Activated gamma-delta T cell treated with Interleukin-2 at 50 U/mL for 16 hours (primary cell): ENCODE results near the gene RABEPK.
"Not testable (repeated sequence)": the region's sequence is repeated elsewhere in the genome, so short reads cannot be mapped to it uniquely, and the experiment has no call there.

Experiments
- DNase-seq: peaks from one replicate; pipeline ENCODE4 v3.0.0-alpha.2; 2020

Gene RABEPK

DNA sequence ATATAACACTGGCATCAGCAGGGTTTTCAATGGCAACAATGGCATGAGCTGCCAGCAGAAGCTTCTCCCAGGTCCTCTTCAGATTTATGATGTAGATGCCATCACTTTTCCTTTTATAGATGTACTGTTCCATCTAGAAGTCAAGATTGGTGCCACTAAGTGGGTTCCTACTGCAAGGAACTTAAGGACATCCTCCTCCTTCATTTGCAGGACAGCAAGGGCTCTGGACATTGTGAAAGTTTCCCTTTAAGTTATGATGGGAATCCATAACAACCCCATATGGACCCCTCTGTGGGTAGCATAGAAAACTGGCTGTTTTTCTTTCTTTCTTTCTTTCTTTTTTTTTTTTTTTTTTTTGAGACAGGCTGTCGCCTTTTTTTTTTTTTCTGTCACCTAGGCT lies 4.8 kb upstream of the RABEPK start:
- DNase-seq, result not testable (repeated sequence)

DNA sequence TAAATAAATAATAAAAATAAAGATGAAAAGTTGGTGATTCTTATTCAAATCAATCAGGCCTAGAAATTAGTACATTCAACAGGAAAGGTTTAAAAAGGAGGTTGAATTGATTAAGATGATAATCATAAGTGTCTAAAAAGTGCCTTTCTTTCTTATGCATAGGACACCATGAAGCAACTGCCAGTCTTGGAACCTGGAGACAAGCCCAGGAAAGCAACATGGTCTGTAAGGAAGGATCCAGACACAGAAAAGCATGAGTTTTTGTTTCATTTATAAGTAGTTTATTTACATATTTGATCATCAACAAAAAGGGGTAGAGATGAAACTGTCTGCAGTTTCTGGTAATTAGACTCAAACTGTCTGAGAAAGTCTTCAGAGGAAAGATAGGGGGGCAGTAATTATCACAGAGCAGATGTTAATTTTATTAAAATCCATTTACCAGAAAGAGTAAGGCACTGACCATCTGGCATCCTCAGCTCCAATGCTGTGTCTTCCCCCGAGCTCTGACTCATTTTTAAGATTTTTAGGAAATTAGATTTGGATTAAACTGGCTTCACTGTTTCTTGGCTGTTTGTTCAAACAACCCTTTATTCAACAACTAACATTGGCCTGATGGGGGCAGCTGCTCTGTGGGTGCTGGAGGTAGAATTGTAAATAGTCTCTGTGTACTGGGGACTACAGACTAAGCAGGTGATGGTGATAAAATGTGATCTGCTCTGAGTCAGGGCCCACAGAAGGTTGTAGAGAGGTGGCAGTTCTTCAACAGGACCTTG lies 2.7 kb downstream of the RABEPK start:
- DNase-seq, result no peak

DNA sequence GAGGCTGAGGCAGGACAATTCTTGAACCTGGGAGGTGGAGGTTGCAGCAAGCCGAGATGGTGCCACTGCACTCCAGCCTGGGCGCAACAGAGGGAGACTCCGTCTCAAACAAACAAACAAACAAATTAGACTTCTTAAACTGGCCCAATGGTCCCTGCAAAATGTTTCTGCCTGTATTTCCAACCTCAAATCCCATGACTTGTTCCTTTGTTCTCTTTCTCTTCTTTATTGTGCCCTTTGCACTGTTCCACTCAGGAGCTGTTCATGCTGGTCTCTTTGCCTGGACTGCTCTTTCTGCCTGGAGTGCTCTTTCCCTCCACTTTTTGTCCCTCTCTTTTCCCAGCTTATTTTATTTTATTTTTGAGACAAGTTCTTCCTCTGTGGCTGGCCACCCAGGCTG lies 4.1 kb downstream of the RABEPK start:
- no peak for DNase-seq

DNA sequence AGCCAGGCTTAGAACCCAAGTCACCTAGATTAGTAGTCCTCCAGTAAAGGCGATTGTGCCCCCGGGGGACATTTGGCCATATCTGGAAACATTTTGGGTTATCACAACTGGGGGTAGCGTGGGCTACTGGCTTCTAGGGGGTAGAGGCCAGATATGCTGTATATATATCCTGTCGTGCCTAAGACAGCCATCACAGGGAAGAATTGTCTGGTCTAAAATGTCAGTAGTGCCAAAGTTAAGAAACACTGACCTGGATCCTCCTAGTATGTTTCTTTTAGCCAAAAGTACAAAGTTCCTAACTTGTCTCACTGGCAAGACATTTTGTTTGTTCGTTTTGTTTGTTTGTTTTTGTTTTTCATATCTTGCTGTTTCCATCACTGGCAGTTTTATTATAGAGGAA lies 13.8 kb downstream of the RABEPK start:
- DNase-seq, result no peak

DNA sequence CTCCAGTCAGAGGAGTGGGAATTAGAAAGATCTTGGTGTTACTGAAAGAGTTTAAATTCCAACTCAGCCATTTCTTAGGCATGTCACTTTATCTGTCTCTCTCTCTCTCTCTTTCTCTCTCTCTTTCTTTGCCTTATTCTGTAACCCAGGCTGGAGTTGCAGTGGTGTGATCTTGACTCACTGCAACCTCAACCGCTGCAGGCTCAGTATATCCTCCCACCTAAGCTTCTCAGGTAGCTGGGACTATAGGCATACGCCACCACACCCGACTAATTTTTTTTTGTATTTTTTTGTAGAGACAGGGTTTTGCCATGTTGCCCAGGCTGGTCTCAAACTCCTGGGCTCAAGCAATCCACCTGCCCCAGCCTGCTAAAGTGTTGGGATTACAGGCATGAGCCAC lies 18.3 kb downstream of the RABEPK start:
- no peak for DNase-seq

DNA sequence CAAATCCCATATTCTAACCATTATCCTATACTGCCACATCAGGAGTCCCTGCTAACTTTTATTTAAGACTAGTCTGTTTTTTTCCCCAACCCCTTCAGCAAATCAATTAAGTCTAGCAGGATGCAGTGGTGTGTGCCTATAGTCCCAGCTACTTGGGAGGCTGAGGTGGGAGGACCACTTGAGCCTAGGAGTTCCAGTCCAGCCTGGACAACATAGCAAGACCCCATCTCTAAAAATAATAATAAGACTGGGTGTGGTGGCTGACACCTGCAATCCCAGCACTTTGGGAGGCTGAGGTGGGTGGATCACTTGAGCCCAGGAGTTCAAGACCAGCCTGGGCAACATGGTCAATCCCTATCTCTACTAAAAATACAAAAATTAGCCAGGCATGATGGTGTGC lies 24.5 kb downstream of the RABEPK start:
- not testable (repeated sequence) for DNase-seq

DNA sequence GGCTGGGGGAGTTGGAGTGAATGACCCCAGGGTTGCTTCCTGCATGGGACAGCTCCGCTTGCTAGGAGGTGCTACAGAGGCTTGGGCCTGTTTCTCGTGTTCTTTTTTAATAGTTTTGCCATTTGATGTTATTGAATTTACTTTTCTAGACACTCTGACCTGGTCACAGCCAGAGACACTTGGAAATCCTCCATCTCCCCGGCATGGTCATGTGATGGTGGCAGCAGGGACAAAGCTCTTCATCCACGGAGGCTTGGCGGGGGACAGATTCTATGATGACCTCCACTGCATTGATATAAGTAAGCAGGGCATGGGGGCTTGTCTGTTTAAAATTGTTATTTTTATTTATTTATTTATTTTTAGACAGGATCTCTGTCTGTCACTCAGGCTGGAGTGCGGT lies 27.4 kb downstream of the RABEPK start:
- no peak for DNase-seq

DNA sequence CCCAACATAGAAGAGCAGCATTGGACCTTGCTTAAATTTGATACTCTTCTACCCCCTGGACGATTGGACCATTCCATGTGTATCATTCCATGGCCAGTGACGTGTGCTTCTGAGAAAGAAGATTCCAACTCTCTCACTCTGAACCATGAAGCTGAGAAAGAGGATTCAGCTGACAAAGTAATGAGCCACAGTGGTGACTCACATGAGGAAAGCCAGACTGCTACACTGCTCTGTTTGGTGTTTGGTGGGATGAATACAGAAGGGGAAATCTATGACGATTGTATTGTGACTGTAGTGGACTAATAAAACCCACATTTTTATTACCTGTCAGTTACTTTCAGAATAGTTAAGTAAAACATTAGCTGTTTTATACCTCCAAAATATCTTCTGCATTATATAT lies 33.3 kb downstream of the RABEPK start:
- no peak for DNase-seq

DNA sequence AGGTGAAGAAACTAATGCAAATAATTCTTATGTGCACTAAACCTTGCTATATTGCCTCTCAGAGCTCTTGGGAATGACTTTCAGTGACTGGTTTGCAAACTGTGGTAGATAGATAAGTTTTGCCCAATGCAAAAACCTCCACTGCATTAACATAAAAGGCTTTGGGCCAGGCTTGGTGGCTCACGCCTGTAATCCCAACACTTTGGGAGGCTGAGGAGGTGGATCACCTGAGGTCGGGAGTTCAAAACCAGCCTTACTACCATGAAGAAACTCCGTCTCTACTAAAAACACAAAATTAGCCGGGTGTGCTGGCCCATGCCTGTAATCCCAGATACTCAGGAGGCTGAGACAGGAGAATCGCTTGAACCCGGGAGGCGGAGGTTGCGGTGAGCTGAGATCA lies 33.8 kb downstream of the RABEPK start:
- DNase-seq, result not testable (repeated sequence)

DNA sequence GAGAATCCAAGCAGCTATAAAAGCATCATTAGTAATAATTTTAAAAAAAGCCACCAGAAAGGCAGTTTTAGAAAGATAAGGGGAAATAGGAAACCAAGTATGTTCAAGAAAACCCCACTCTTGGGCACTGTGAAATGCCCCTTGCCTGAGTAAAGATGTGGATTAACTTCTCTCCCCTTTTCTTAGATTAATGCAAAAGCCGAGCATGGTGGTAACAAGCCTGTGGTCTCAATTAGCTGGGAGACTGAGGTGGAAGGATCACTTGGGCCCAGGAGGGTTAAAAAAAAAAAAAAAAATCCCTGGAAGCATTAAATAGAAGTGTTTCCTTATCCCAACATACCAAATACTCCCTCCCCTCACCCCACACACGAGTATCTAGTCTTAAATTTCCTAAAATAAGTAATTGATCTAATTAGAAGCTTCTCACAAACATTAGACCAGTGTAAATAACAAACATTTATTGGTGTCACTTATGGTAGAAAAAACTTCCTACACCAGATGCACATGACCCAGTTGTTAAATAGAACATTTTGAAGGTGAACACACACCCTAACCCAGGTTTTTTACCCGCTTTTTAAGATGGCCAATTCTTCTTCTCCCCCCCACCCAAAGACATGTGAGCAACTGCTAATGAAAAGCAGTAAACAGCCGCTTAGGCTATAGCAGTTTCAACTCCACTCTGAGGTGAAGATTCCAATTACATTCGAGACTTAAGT lies 35.6 kb downstream of the RABEPK start:
- no peak for DNase-seq

DNA sequence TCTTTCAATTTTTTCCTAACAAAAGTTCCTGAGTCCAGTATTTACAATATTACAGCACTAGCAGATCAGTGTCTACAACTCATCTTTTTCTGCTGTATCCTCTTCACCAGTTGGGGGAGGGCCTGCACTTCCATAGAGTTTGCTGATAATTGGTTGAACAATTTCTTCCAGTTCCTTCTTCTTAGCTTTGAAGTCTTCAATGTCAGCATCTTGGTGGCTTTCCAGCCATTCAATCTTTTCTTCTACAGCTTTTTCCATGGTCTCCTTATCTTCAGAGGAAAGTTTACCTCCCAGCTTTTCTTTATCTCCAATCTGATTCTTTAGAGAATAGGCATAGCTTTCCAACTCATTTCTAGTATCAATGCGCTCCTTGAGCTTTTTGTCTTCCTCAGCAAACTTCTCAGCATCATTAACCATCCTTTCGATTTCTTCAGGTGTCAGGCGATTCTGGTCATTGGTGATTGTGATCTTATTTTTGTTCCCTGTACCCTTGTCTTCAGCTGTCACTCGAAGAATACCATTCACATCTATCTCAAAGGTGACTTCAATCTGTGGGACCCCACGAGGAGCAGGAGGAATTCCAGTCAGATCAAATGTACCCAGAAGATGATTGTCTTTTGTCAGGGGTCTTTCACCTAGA lies 36.3 kb downstream of the RABEPK start:
- DNase-seq, result not testable (repeated sequence)

DNA sequence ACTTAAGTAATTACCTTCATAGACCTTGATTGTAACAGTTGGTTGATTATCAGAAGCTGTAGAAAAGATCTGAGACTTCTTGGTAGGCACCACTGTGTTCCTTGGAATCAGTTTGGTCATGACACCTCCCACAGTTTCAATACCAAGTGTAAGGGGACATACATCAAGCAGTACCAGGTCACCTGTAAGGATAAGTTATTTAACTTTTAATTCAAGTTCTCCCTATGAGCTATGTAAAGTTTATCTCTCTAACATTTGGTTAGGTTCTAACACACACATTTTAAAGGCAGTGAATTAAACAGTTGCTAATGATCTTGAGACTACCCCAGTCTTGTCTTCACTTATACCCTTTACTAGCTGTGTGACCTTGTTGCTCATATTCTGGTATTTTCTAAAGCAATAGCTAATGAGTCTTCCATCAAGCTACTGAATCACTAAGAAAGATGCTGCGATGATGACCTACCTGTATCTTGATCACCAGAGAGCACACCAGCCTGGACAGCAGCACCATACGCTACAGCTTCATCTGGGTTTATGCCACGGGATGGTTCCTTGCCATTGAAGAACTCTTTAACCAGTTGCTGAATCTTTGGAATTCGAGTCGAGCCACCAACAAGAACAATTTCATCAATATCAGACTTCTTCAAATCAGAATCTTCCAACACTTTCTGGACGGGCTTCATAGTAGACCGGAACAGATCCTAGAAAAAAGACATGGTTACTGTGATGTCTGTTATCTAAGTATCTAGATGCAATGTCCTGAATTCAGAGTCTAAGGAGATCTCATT lies 38.0 kb downstream of the RABEPK start:
- DNase-seq, result no peak

DNA sequence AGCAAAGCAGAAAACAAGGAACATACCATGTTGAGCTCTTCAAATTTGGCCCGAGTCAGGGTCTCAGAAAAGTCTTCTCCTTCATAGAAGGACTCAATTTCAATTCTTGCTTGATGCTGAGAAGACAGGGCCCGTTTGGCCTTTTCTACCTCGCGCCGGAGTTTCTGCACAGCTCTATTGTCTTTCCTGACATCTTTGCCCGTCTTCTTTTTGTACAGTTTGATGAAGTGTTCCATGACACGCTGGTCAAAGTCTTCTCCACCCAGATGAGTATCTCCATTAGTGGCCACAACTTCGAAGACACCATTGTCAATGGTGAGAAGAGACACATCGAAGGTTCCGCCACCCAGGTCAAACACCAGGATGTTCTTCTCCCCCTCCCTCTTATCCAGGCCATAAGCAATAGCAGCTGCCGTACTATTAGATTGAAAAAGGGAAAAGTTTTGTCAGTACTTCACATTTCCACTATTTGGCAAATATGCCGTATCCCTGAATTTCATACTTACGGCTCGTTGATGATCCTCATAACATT lies 38.6 kb downstream of the RABEPK start:
- no peak for DNase-seq

DNA sequence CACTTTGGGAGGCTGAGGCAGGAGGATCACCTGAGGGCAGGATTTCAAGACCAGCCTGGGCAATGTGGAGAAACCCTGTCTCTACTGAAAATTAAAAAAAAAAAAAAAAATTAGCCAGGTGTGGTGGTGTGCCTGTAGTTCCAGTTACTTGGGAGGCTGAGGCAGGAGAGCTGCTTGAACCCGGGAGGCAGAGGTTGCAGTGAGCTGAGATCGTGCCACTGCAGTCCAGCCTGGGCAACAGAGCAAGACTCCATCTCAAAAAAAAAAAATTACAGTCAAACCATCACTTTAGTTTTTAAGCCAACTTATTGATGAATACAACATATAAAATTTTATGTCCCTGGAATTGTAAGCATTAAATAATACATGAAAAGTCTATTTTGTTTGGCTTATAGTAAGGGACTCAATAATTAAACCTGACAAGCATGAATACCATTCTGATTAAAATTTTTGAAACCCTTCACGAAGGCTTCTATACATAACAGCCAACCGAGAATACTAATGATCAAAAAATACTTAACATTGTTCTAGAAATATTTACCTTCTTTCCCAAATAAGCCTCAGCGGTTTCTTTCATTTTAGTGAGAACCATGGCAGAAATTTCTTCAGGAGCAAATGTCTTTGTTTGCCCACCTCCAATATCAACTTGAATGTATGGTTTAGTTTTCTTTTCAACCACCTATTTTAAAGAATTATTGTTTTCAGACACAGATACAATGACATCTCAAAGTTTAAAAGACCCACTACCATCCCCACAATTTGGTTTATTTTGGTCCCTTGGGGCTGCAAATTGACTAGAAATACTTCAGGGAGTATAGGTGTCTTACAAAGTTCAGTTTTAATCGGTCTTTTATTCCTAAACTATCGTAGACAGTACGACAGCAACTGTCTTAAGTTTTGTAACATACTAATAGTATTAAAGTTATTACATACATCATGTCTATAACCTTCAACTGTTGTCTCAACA lies 39.6 kb downstream of the RABEPK start:
- DNase-seq, result no peak

DNA sequence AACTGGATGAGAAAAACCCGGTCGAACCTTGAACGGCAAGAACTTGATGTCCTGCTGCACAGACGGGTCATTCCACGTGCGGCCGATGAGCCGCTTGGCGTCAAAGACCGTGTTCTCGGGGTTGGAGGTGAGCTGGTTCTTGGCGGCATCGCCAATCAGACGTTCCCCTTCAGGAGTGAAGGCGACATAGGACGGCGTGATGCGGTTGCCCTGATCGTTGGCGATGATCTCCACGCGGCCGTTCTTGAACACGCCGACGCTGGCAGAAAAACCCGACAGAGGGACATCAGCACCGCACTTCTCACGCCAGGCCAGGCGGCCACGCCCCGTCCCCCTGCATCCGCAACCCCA lies 40.3 kb downstream of the RABEPK start:
- DNase-seq, result peak; percentile 19

DNA sequence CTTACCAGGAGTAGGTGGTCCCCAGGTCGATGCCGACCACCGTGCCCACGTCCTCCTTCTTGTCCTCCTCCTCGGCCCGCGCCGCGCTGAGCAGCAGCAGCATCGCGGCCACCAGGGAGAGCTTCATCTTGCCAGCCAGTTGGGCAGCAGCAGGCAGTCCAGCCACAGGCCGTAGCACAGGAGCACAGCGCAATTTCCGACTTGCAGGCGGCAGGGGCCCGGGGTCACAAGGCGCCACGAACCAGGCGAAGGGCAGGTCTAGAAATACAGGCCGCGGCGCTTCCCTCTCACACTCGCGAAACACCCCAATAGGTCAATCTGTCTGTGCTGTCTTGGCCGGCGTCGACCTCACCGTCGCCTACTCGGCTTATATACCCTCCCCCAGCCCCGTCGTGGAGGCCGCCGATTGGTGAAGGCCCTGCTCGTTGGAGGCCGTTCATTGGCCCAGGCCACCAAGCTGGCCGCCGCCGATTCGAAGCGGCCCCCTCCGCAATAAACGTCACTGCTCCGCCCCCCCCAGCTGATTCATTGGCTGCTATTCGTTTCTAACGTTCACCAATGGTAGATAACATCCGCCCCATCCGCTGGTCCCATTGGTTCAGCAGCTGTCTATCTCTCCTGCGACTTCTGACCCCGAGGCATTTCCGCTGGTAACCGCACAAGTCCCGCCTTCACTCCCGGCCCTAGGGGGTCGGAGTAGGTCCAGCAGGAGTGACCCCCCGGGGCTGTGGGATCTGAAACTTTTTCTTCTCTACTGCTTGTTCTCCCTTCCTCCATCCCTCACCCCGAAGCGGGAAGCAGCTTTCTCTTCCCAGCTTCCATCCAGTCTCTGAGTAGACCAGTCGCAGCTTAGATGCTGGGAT lies 40.9 kb downstream of the RABEPK start, which contains the start of gene HSPA5:
Gene HSPA5 (minus strand): TSS at position 344 of the 863 bp plus-strand sequence. CDS start 217 bp downstream, at position 127.
- DNase-seq, result peak; percentile 99

DNA sequence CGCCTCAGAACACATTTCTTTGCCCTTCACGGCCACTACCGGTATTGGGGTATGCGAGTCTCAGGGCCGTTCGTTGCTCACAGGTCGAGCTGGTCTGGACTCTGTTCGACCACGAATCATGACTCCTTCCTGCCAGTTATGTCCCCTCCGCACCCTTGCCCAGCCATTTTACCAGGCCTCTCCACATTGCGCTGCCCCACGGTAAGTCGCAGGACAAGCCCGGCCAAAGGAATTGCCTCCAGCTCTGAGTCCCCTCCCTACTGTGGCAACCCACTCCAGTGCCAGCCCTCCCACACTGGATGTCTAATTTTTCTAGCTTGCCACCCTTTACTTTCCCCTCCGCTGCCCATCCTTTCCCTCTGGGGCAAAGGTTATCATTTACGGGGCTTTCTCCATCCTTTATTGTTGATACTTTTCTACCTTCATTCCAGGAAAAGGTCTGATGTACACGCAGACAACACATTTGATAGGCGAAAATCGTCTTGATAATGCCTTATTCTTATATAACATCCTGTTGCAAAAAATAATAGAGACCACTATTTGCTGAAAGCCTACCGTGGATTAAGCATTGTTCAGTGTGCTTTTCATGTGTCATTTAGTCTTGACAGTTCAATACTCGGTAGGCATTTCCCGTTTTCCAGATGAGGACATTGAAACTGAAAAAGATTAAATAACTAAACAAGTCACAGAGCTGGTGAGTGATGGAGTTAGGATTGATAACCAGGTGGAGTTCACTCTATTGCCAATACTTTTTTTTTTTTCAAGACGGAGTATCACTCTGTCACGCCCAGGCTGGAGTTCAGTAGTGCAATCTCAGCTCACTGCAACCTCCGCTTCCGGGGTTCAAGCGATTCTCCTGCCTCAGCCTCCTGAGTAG lies 41.8 kb downstream of the RABEPK start:
- peak; percentile 21 for DNase-seq

DNA sequence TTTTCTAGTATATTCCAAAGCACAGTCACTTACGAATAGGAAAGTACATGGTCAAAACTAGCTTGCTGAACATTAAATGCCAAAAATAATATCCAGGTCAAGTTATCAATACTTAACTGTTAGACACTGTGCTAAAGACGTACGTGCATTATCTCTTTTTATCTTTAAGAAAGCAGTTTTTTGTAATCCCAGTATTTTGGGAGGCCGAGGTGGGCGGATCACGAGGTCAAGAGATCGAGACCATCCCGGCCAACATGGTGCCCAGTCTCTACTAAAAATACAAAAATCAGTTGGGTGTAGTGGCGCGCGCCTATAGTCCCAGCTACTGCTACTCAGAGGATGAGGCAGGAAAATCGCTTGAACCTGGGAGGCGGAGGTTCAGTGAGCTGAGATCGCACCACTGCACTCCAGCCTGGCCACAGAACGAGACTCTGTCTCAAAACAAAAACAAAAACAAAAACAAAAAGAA lies 43.5 kb downstream of the RABEPK start:
- DNase-seq, result no peak

DNA sequence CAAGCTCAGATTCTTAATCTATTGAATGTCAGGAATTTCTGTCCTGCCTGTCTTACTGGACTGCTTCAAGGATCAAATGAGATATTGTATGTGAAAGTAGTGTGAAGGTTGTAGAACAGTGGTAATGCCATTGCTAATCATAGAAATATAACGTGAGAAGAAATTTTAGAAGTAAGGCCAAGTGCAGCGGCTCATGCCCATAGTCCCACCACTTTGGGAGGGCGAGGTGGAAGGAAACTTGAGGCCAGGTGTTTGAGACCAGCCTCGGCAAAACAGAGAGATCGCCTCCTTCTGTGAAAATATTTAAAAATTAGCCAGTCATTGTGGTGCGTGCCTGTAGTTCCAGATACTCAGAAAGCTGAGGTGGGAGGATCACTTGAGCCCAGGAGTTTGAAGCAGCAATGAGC lies 45.9 kb downstream of the RABEPK start:
- DNase-seq, result no peak
